NOMO-1 (cell line): Measurements from ENCODE around the gene UFD1.

ENCODE experiments used
- DNase-seq, 2 experiments: peaks; one replicate each; lab custom pipeline; 2025; ENCODE audit not compliant: unreplicated experiment in 2 of 2; lab: John Stamatoyannopoulos, UW

UFD1 gene

DNA sequence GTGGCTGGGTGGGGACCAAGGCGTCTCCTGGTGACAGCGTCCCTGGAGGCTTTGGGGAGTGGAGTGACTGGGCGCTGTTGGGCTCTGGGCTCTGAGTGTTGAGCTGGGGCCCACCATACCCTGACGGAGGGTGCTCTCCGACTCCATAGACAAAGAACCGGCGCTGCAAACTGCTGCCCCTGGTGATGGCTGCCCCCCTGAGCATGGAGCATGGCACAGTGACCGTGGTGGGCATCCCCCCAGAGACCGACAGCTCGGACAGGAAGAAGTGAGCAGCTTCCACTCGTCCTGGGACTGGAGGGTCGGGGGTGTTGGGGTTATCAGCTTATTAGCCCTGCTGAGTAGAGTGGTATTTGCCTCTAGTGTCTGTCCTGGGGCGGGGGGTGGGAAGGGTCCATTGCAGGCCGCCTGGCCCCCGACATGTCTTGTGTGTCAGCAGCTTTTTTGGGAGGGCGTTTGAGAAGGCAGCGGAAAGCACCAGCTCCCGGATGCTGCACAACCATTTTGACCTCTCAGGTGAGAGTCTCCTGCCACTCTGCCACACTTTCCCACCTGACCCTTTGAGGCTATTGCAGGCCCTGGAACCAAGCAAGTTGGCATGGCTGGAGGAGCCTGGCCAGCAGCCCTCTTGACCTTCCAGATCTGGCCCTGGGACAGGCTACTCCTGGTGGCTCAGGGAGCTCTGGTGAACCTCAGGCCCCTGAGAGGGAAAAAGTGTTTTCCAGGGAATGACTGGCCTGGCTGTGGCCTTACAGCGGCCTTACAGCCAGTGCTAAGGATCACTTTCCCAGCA lies 37.6 kb upstream of the UFD1 start:
- no peak for DNase-seq

- DNase-seq, result no peak
Observed at GRCh38 chr22:19515654-19516377, 36.8 kb upstream of the UFD1 start.

GRCh38 chr22:19514831-19515565 lies 36.0 kb upstream of the UFD1 start:
- no peak for DNase-seq

- no peak for DNase-seq
Observed at GRCh38 chr22:19513823-19514222, 34.8 kb upstream of the UFD1 start.

DNA sequence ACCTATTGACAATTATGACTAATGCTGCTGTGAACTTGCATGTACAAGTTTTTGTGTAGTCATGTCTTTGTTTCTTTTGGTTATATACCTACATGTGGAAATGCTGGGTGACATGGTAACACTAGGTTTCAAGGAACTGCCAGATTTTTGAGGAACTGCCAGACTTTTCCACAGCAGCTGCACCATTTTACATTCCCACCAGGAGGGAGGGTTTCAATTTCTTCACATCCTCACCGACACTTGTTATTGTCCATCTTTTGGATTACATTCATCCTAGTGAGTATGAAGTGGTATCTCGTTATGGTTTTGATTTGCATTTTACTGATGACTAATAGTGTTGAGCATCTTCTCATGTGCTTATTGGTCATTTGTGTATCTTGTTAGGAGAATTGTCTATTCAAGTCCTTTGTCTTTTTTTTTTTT lies 31.9 kb upstream of the UFD1 start:
- no peak for DNase-seq

DNA sequence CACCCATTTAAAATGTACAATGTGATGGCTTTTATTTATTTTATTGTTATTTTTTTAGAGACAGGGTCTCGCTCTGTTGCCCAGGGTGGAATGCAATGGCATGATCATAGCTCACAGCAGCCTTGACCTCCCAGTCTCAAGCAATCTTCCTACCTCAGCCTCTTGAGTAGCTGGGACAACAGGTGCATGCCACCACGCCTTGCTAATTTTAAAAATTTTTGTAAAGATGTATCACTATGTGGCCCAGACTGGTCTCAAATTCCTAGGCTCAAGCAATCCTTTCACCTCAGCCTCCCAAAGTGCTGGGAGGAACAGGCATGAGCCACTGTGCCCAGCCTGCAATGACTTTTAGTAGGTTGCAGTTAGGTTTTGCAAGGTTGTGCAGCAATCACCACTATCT lies 30.9 kb upstream of the UFD1 start:
- DNase-seq, result no peak

DNA sequence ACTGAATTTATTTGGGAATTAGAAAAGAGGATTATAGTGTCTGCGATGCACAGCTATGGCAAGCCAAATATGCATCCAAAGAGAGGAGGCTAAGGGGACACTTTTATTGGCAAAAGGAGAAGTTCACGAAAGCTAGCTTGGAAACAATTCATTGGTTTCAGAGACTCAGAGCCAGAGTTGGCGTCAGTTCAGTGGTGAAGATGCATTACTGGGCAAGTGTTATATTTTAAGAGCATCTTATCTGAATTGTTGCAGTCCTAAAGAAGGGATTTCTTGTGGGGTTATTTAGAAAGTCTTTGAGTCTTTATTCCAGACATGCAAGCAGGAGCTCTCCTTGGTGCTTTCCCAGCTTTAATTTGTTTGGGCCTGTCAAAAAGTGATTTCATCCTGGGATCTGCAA lies 30.2 kb upstream of the UFD1 start:
- DNase-seq, result no peak

DNA sequence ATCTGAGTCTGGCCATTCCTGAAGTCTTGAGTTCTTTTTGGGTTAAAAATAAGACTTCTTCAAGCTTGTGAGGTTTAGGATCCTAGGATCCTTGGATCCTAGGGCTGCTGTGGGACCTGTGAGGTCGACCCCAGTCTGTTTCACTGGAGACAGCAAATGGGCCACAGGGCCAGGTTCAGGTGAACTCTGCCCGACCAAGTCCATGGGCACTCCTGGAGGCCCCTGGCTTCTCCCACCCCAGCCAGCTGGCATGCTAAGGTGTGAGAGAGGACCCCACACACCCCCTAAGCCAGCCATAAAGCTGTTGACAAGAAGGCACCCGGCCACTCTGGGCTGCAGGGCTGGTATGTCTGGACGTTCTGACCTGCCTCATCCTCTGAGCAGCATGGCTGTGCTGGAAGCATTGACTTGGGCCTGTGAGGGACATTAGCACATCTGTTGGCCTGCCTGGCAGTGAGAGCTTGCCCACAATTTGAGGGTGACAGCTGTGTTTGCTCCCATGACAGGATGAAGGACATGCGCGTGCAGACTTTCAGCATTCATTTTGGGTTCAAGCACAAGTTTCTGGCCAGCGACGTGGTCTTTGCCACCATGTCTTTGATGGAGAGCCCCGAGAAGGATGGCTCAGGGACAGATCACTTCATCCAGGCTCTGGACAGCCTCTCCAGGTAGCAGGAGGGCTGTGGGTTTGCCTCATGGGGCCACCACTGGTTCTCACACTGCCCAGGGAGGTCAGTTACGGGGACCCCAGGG lies 29.2 kb upstream of the UFD1 start:
- DNase-seq, result no peak

DNA sequence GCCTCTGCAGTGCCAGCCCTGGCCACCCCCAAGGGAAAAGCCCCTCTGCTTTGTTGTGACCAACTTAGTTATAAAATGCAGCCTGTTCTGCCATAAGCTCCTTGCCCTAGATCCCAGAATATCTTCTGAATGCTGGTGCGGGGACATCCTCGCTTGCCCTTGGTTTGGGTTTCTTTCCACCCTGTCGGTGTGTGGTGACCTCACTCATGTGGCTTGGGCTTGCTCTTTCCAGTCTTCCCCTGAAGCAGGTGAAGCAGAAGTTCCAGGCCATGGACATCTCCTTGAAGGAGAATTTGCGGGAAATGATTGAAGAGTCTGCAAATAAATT lies 28.5 kb upstream of the UFD1 start:
- DNase-seq, result no peak

GRCh38 chr22:19506212-19506611 lies 27.2 kb upstream of the UFD1 start:
- no peak for DNase-seq

- no peak for DNase-seq
Observed at GRCh38 chr22:19505735-19506126, 26.7 kb upstream of the UFD1 start.

GRCh38 chr22:19504900-19505734 lies 26.1 kb upstream of the UFD1 start:
- DNase-seq, result no peak

DNA sequence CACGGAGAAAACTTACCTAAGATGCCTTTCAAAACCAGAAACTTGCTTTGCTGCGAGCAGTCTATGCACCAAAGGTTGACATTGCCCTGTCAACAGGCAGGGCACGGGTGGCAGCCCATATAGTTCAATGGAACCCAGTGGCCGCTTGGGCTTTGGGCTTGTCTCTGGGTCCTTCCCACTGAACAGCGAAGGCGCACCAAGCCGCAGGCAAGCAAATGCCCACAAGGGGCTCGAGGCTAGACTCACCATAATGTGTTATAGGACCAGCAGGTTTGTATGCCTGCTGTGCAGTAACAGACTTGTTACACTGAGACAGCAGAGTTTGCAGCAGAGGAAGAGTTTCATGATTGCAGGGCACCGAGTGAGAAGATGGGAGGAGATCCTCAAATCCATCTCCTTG lies 24.9 kb upstream of the UFD1 start:
- no peak for DNase-seq

GRCh38 chr22:19503367-19503766 lies 24.4 kb upstream of the UFD1 start:
- DNase-seq, result no peak

GRCh38 chr22:19501897-19502447 lies 23.0 kb upstream of the UFD1 start:
- no peak for DNase-seq

GRCh38 chr22:19499880-19500242 lies 20.9 kb upstream of the UFD1 start:
- no peak for DNase-seq

DNA sequence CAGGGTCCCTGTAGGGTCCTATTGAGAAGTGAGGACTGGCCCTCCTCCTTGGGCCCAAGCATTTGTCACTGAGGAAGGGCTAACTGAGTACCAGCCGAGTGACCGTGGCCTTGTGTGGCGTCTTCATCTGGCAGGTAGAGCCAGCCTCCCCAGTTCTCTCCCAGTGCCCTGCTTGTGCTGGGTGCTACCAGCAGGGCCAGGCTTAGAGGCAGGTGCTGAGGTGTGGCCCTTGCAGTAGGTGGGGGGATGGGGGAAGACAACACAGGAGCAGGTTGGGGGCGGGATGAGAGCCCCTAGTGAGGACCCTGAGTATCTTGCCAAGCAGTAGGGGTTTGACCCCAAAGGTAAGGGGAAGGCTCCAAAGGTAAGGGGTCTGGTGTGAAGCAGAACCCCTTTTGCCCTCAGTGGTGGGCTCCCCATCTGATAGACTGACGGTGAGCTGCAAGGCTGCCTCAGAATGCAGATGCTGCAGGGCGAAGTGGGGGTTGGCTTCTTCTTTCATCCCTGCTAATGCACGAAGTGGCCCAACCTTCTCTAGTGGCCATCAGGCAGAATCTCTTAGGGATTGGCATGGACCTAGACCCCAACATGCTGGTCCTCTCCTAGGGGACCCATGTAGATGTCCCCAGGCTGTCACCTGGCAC lies 20.4 kb upstream of the UFD1 start:
- no peak for DNase-seq

DNA sequence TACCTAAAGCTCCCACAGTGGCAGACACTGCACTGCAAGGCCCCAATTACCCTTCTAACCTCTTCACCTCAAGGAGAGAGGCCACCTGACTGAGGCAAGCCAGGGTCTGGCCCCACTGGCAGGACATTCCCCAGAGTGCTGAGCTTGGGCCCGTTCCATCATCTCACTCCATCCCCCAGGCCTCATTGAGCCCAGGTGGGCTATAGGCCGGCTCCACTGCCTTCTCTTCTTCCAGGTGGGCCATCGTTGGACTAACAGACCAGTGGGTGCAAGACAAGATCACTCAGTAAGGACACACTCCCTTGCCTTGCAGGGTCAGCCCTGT lies 19.8 kb upstream of the UFD1 start:
- DNase-seq, result no peak

- DNase-seq, result no peak
Observed at GRCh38 chr22:19498154-19498865, 19.3 kb upstream of the UFD1 start.
